Dermis blood vessel endothelial cell (primary cell): ENCODE measurements around the gene SH3RF3. TPM values are rescaled to one million over a fixed set of nuclear protein-coding genes. Genes with fewer than 3 reads are reported as not detected.

Experiments used
- DNase-seq: peaks from one replicate; pipeline ENCODE4 v3.0.0; 2010
- total RNA-seq: library from RNA; depleted of rRNA; stranded (reverse); fragments of >200 nt; gene quantifications from 2 replicates; pipeline ENCODE4 v1.2.3, GENCODE V29; 2014

SH3RF3 gene
- total RNA-seq, 1 donor from 2014 or later, result 7.7 TPM

GRCh38 chr2:109243526-109244303 lies 114.7 kb downstream of the SH3RF3 start:
- DNase-seq, result no peak

DNA sequence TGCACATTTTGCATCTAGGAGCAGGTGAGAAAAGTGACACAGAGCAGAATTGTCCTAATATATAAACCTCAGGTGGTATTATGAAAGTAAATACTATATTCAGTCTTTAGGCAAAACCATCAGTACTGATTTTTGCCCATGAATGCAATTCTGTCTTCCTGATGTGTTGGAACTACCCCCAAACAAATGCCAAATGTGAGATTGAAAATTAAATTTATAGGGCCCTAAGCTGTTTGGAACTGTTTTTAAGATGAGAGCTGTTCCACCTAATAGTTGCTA lies 115.2 kb downstream of the SH3RF3 start:
- no peak for DNase-seq

GRCh38 chr2:109244750-109245382 lies 115.9 kb downstream of the SH3RF3 start:
- DNase-seq, result no peak

DNA sequence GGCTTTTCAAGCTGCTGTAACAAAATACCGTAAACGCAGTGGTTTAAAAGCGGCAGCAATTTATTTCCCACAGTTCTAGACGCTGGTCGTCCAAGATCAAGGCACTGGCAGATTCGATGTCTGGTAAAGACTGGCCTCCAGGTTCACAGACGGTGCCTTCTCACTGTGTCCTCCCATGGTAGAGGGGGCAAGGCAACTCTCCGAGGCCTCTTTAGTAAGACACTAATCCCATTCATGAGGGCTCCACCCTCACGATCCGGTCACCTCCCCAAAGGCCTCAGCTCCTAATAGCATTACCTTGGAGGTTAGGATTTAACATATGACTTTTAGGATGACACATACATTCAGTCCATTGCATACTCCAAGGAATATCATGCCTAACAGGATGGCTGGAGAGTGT lies 117.2 kb downstream of the SH3RF3 start:
- no peak for DNase-seq

GRCh38 chr2:109246616-109247015 lies 117.6 kb downstream of the SH3RF3 start:
- no peak for DNase-seq

DNA sequence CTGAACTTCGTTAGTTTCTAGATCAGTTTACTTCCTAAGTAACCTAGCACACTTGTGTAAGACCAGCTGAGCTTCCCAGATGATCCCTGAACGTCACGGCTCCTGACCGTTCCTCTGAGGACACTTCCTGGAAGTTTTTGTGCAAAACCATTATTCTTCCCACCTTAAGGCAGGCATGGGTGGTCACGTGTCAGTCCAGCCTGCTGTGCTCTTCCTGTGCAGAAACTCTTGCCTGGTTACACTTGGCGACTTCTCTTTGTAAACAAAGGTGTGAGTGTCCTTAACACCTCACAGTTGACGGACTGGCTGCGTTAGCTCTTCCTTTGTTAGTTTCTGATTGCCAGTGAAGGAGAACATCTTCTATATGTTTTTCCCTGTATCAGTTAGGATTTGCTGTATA lies 118.3 kb downstream of the SH3RF3 start:
- peak; percentile 46 for DNase-seq

- DNase-seq, result peak; percentile 64
Observed at GRCh38 chr2:109247812-109248211, 118.8 kb downstream of the SH3RF3 start.

DNA sequence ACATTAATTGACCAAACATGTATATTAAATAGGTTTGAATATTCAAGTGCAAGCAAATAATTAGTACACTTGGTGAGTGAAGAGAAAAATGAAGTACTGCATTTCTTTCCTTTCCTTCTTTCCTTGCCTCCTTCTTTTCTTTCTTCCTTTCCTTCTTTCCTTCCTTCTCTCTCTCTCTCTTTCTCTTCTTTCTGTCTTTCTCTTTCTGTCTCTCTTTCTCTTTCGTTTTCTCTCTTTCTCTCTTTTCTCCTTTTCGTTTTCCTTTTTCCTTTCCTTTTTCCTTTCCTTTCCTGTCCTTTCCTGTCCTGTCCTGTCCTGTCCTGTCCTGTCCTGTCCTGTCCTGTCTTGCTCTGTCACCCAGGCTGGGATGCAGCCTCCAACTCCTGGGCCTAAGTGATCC lies 119.6 kb downstream of the SH3RF3 start:
- DNase-seq, result no peak

DNA sequence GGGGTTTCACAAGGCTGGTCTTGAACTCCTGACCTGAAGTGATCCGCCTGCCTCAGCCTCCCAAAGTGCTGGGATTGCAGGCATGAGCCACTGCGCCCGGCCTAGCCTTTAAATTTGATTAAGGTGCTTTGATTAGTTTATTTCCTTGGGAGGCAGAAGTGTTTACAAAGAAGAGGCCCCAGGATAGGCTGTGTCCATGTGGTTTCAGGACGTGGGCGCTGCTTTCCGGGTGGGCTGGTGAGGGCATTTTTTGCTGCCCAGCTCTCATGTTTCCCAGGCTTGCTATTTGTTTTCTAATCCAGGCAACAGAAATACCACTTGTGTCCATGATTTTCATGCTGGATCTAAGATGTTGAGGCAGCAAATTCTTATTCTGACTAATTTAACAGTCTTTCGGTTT lies 124.2 kb downstream of the SH3RF3 start:
- no peak for DNase-seq

DNA sequence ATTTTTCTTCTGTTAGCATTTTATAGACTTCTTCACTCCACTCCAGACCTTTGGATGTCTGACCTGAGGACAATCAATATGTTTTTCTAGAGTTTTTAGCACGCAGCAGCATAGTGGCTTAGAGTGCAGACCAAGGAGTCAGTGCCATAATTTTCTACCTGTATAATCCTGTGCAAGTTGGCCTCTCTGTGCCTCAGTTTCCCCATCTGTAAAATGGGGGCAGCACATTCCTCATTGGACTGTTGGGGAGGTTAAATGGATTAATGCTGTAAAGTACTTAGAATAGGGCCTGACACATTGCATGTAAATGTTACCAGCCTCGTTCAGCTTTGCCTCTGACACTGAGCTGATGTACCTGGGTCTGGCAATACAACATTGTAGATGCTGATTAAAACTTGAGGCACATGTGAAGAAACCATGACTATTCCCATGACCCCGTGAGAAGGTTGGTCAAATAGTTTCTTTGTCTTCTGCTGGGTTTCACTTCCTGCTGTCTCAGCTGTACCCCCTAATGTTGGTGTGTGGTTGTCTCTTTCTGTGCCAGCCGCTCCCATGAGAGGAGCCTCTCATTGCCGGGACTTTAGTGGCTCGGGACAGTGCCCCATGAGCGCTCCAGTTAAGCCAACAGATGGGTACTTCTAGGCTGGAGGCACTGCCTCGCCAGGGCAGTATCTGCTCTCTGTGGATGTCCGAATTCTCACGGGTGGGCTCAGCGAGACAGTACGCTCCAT lies 125.3 kb downstream of the SH3RF3 start:
- no peak for DNase-seq

DNA sequence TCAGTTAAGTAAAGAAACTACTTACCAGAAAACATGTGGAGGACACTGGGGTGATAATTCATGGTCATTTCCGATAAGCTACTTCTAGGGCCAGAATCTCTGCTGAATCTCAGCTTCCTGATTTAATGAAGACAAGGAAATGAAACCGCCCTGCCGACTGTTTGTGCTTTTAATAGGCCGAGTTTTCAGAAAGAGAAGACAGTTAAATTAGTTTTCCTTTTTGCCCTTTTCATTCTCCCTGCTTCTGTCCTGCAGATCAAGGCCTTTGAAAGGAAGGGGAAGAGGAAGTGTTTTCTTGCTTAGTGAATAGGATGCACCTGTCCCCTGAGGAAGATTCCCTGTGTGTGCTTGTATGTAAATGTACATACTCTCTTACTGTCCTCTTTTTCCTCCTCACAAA lies 126.6 kb downstream of the SH3RF3 start:
- DNase-seq, result peak; percentile 35

- DNase-seq, result no peak
Observed at GRCh38 chr2:109256111-109256510, 127.1 kb downstream of the SH3RF3 start.

DNA sequence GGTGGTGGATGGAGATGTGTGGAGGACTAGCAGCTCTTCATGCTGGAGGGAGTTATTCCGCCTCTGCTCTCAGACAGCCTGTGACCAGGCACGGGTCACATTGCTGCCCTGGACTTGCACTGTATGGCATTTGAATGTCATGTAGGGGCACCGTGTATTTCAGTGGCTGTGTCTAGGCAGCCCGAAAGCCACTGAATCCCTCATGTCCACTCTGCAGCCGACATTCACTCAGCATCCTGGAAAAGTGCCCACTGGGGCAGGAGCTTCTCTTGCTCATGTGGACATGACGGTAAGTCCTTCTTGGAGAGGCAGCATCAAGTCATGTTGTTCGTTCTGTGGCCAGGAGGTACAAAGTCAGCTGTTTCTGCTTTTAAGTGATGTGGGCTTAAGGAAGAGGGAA lies 127.9 kb downstream of the SH3RF3 start:
- peak; percentile 25 for DNase-seq

DNA sequence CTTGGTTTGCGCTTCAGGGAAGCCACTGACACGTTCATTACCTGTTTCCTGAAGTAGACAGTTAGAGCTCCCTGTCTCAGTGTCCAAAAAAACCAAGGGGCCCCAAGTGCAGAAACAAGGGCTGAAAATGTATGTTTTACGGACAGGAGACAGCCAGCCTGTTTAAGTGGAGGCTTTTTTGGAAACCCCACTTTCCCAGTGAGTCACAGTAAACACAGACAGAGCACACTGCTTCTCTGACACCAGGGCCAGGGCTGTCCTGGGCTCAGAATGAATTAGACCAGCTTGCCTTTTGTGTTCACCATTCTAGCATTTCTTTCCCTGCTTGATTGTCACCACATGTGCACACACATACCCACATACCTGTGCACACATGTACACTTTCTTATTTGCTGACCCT lies 128.6 kb downstream of the SH3RF3 start:
- no peak for DNase-seq

DNA sequence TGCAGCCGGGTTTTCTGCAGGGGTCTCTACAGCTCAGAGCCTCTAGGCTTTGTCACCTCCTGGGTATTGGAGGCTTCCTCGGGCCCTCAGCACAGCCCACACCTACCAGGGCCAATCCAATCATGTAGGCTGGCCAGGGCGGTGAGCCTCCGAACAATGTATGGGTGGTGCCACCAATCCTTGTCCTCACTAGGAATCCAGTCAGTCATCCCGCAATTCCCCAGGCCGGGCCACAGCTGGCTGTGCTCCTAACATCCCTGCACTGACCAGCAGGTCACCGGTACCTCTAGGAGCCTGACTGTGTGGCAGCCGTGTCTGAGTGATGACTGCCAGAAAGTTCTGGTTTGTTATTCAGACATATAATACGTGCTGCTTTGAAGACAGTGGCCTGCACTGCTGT lies 129.4 kb downstream of the SH3RF3 start:
- no peak for DNase-seq

GRCh38 chr2:109258905-109259540 lies 130.0 kb downstream of the SH3RF3 start:
- no peak for DNase-seq

DNA sequence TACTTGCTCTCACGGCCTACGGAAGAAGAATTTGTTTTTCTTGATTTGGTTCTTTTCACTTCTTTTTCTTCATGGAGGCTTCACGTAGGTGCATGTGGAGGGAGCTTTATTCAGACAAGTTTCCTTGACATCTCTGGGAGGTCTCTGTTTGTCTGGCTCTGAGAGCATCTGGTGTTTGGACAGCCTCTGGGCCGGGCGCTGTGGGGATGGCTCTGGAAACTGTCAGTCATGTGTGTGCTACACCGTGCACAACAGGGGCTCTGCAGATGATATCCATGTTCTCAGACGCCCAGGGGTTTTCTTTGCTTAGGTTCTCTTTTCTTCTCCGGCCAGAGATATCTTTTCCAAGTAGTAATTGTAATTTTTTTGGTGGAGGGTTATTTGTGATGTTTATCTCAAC lies 130.7 kb downstream of the SH3RF3 start:
- DNase-seq, result no peak

GRCh38 chr2:109260116-109260855 lies 131.3 kb downstream of the SH3RF3 start:
- no peak for DNase-seq

DNA sequence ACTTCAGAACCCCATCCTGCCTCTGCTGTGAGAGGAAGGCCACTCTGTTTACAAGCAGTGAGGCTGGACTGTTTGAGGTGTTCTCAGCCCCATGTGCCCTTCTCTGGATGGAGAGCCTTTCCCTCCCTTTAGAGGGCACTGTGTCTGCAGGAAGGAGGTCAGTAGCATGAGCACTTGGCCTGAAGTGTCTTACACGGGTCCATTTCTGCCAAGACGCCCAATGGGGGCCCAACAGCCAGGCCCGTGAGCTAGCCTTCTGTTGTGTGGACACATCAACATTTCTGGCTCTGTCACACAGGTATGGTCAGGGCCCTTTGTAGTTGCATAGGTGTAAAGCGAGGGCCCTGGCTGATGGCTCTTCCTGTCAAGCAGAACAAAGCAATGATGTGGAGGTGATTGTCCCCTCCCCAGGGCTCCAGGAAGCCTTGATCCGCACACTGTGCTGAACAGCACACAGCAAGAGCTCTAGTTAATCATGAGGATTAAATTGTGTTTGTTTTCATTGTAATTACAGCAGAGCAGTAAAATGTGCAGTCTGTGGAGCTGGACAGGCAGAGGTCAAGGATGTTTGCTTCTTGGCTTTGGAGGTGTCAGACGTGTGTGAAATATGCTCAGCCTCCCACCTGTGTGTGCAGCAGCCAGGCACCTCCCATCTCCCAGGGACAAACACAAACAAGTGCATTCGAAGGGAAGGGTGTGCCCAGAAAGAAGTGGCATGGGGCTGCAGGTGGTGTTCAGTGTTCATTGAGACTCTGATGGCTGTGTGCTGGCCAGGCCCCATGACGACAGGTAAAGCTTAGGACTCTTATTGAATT lies 132.1 kb downstream of the SH3RF3 start:
- peak; percentile 69 for DNase-seq

DNA sequence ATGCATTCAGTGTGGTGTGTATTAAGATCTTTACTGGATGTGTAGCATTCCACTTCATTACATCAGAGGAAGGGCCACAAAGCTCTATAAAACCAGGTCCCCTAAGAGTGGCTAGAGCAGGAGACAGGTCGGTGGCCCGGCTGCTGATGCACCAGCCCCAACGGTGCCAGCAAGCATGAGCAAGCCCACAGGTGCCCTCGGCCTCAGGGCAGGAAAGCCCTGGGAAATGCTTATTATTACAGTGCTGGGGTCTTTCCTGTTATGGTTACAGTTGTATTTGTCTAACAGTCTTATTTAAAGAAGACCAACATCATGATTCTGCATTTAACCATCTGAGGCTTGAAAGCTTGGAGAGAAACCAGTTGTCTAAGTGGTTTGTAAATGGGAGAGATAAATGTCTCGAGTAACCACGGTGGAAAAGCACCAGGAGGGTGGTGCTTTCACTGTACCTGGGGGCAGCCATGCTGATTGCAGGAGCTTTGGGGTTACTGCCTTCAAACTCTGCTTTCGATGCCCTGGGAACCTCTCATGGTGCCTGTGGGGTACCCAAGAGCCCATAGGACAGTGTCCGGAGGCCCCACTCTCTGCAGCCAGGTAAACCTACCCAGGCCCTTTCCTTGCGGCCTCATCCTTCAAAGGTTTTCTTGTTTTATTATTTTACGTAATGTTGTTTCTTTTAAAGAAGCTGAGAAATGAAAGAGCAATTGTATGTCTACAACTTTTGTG lies 133.1 kb downstream of the SH3RF3 start:
- DNase-seq, result peak; percentile 62
